HUES48 (cell line): ENCODE results near the gene ZNF14.
"Not testable (repeated sequence)": the region's sequence is repeated elsewhere in the genome, so short reads cannot be mapped to it uniquely, and the experiment has no call there.

Experiments
- H3K27ac ChIP-seq: one replicate; pipeline ENCODE4 v1.7.0; 2013; ENCODE audit warnings: low read depth, low read length, inconsistent platforms
- H3K27me3 ChIP-seq: 2 replicates; pipeline ENCODE4 v1.6.1; 2013; ENCODE audit warnings: mild to moderate bottlenecking, low read length; ENCODE audit not compliant: control insufficient read depth, insufficient read depth
- H3K36me3 ChIP-seq: 2 replicates; pipeline ENCODE4 v1.6.1; 2013; ENCODE audit warnings: low read length; ENCODE audit not compliant: control insufficient read depth, insufficient read depth
- H3K4me1 ChIP-seq: 2 replicates; pipeline ENCODE4 v1.6.1; 2013; ENCODE audit warnings: mild to moderate bottlenecking, low read length; ENCODE audit not compliant: control insufficient read depth, insufficient read depth
- H3K4me3 ChIP-seq: 2 replicates; pipeline ENCODE4 v1.5.1; 2013; ENCODE audit warnings: mild to moderate bottlenecking, low read depth, low read length
- H3K9ac ChIP-seq: 2 replicates; pipeline ENCODE4 v1.6.1; 2013; ENCODE audit warnings: mild to moderate bottlenecking, low read depth, low read length, moderate library complexity
- H3K9me3 ChIP-seq: 2 replicates; pipeline ENCODE4 v1.6.1; 2013; ENCODE audit warnings: low read length; ENCODE audit not compliant: control insufficient read depth, insufficient read depth

The ZNF14 gene

GRCh38 chr19:19686119-19686518 lies 46.8 kb downstream of the ZNF14 start:
- H3K27ac ChIP-seq, result not testable (repeated sequence)

GRCh38 chr19:19679176-19680073 lies 53.5 kb downstream of the ZNF14 start:
- H3K9me3 ChIP-seq, result no peaks in the 10 kb centered on the region

More at GRCh38 chr19:19686119-19686518, 46.8 kb downstream of the ZNF14 start:
- not testable (repeated sequence) for H3K9ac ChIP-seq, H3K27me3 ChIP-seq, H3K4me1 ChIP-seq, H3K9me3 ChIP-seq, H3K36me3 ChIP-seq, H3K4me3 ChIP-seq

GRCh38 chr19:19677579-19677978 lies 55.3 kb downstream of the ZNF14 start:
- Histone ChIP-seq H3K36me3 (peaks cover 79% of the 10 kb centered on the region), H3K9me3 (no peaks in the 10 kb centered on the region), H3K4me1 (no peaks in the 10 kb centered on the region)

More at GRCh38 chr19:19679176-19680073, 53.5 kb downstream of the ZNF14 start:
- H3K4me1 ChIP-seq, result no peaks in the 10 kb centered on the region
- no peak overlapping the region for H3K27ac ChIP-seq
- no peaks in the 10 kb centered on the region for H3K27me3 ChIP-seq
- peaks cover 62% of the 10 kb centered on the region for H3K36me3 ChIP-seq
- H3K4me3 ChIP-seq, result no peak overlapping the region
- H3K9ac ChIP-seq, result no peak overlapping the region

DNA sequence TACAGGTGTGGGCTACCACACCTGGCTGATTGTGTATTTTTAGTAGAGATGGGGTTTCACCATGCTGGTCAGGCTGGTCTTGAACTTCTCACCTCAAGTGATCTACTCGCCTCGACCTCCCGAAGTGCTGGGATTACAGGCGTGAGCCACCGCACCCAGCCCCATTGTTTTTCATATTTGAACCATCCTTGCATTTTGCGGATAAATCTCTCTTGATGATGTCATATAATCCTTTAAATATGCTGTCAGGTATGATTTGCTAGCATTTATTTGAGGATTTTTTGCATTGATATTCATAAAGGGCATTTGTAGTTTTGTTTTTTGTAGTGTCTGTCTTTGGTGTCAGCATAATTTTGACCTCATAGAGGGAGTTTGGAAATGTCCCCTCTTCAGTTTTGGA lies 58.6 kb downstream of the ZNF14 start:
- peaks cover 63% of the 10 kb centered on the region for H3K36me3 ChIP-seq
- no peak overlapping the region for H3K4me3 ChIP-seq
- H3K9me3 ChIP-seq, result no peaks in the 10 kb centered on the region

More at GRCh38 chr19:19677579-19677978, 55.3 kb downstream of the ZNF14 start:
- Histone ChIP-seq H3K9ac (no peak overlapping the region), H3K27me3 (no peaks in the 10 kb centered on the region), H3K4me3 (no peak overlapping the region), H3K27ac (no peak overlapping the region)

GRCh38 chr19:19672816-19673215 lies 60.1 kb downstream of the ZNF14 start:
- Histone ChIP-seq H3K9ac (no peak overlapping the region), H3K9me3 (no peaks in the 10 kb centered on the region), H3K27me3 (no peaks in the 10 kb centered on the region), H3K4me3 (no peak overlapping the region), H3K27ac (no peak overlapping the region), H3K36me3 (peaks cover 48% of the 10 kb centered on the region), H3K4me1 (peaks cover 10% of the 10 kb centered on the region)

More for the DNA sequence above, 58.6 kb downstream of the ZNF14 start:
- Histone ChIP-seq H3K9ac (no peak overlapping the region), H3K4me1 (peaks cover 6% of the 10 kb centered on the region; the same call in 1 of the 2 replicates), H3K27ac (no peak overlapping the region), H3K27me3 (no peaks in the 10 kb centered on the region)

- Histone ChIP-seq H3K36me3 (peaks cover 24% of the 10 kb centered on the region), H3K4me3 (peak overlapping the region; percentile 88), H3K27ac (peak overlapping the region; percentile 86), H3K9me3 (no peaks in the 10 kb centered on the region), H3K9ac (peak overlapping the region; percentile 48), H3K4me1 (peaks cover 10% of the 10 kb centered on the region), H3K27me3 (no peaks in the 10 kb centered on the region)
Measured at GRCh38 chr19:19670070-19670551, 62.8 kb downstream of the ZNF14 start.

DNA sequence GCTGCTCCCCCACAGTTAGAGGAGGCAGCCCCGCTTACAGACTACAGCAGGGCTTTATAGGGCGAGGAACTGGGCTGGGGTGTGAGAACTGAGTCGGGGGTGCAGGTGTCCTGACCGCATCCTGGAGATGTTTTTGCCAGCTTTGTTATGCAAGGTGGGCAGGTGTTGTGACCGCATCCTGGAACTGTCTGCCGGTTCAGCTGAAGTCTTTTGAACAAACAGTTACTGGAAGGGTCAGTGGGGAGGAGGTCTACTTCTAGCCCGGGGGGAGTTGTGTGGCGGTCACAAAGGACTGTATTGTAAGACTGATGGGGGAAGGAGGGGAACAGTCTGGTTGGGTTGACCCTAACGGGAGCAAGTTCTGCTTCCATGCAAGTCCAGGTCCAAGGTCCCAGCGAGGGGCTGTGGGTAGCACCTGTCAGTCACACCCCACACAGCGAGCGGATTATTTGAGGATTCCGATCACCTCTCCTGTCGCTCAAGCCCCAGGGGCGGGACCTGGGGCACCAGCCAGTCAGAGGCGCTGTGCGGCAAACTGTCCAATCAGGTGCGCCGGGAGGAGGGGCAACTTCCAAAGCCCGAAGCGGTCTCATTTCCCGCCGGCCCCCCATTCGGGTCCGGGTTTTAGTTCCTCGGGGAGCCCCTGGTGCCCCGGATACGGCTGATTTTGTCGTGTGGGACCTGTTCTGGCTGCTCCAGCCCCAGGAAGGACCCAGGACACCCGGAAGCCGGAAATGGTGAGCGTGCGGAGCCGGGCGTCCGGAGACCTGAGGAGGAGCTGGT lies 64.5 kb downstream of the ZNF14 start, which contains the start of gene ZNF101:
Gene ZNF101 (plus strand): TSS at position 610 of the 783 bp plus-strand sequence. CDS start 125 bp downstream, at position 735.
- H3K4me1 ChIP-seq, result peaks cover 10% of the 10 kb centered on the region
- H3K4me3 ChIP-seq, result peak within 1 kb of the TSS; percentile 88
- H3K9ac ChIP-seq, result peak within 1 kb of the TSS; percentile 83
- H3K36me3 ChIP-seq, result peaks cover 14% of the 10 kb centered on the region
- H3K9me3 ChIP-seq, result no peaks in the 10 kb centered on the region
- no peaks in the 10 kb centered on the region for H3K27me3 ChIP-seq
- peak within 1 kb of the TSS; percentile 98 for H3K27ac ChIP-seq

- not testable (repeated sequence) for H3K4me3 ChIP-seq, H3K27me3 ChIP-seq, H3K36me3 ChIP-seq, H3K9me3 ChIP-seq, H3K9ac ChIP-seq, H3K27ac ChIP-seq
- H3K4me1 ChIP-seq, result peaks cover 16% of the 10 kb centered on the region
Measured at GRCh38 chr19:19665420-19665948, 67.4 kb downstream of the ZNF14 start.

GRCh38 chr19:19663256-19664120 lies 69.4 kb downstream of the ZNF14 start, which contains the start of gene ATP13A1:
Gene ATP13A1 (minus strand): TSS chr19:19663676. CDS start chr19:19663666, 10 bp downstream.
- Histone ChIP-seq H3K4me3 (peak within 1 kb of the TSS; percentile 95), H3K27ac (peak within 1 kb of the TSS; percentile 96), H3K4me1 (peaks cover 12% of the 10 kb centered on the region), H3K9me3 (no peaks in the 10 kb centered on the region), H3K9ac (peak within 1 kb of the TSS; percentile 90), H3K36me3 (peaks cover 25% of the 10 kb centered on the region), H3K27me3 (no peaks in the 10 kb centered on the region)

DNA sequence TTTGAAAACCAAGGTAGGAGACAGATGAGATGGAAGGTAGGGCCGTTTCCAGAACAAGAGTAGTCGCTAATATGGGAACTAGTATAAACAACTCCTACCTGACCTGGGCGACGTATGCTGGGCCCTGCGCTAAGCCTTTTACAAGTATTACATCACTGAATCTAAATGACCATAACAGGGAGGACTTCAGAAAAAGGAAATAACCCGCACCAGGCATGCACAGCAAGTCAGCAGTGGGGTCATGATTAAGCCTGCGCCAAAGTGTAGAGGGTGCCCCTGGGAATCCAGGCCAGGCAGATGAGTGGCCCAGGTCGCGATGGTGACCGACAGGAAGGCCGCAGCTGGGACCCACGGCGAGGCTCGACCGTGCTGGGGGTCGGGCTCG lies 70.0 kb downstream of the ZNF14 start:
- Histone ChIP-seq H3K9ac (peak overlapping the region; percentile 90), H3K9me3 (no peaks in the 10 kb centered on the region), H3K27me3 (no peaks in the 10 kb centered on the region), H3K4me3 (peak overlapping the region; percentile 95), H3K4me1 (peaks cover 8% of the 10 kb centered on the region), H3K27ac (peak overlapping the region; percentile 96), H3K36me3 (peaks cover 31% of the 10 kb centered on the region)
